H4 (cell line): ENCODE data around the gene KCNMA1. TPM values are rescaled to one million over a fixed set of nuclear protein-coding genes. Genes with fewer than 3 reads are reported as not detected.
A peak's percentile ranks its signal among the peaks of the same experiment; 100 is the strongest.

Source experiments
- DNase-seq: peaks from one replicate; pipeline ENCODE4 v3.0.0-alpha.2; 2015; ENCODE audit warnings: low spot score
- total RNA-seq: library from RNA; depleted of rRNA; stranded (reverse); fragments of >200 nt; shearing (Covaris generic); gene quantifications from 2 replicates; pipeline ENCODE4 v1.2.3, GENCODE V29; 2014

Gene KCNMA1
- total RNA-seq, 1 experiment from 2014 or later = 8.4 TPM

- DNase-seq = no peak
These were observed 647.0 kb downstream of the KCNMA1 start for GRCh38 chr10:76990561-76990960.

GRCh38 chr10:76984559-76985443 lies 652.8 kb downstream of the KCNMA1 start:
- peak; percentile 73 for DNase-seq

GRCh38 chr10:76983624-76984023 lies 654.0 kb downstream of the KCNMA1 start:
- no peak for DNase-seq

GRCh38 chr10:76982671-76983070 lies 654.9 kb downstream of the KCNMA1 start:
- DNase-seq = no peak

- no peak for DNase-seq
These were observed 656.4 kb downstream of the KCNMA1 start for GRCh38 chr10:76981251-76981650.

GRCh38 chr10:76977901-76978300 lies 659.7 kb downstream of the KCNMA1 start:
- no peak for DNase-seq

- no peak for DNase-seq
These were observed 660.6 kb downstream of the KCNMA1 start for GRCh38 chr10:76977046-76977445.

- no peak for DNase-seq
These were observed 661.5 kb downstream of the KCNMA1 start for GRCh38 chr10:76976142-76976541.

GRCh38 chr10:76975126-76975525 lies 662.5 kb downstream of the KCNMA1 start:
- no peak for DNase-seq

GRCh38 chr10:76974017-76974691 lies 663.5 kb downstream of the KCNMA1 start:
- peak; percentile 45 for DNase-seq

- no peak for DNase-seq
These were observed 664.3 kb downstream of the KCNMA1 start for GRCh38 chr10:76973091-76974016.

GRCh38 chr10:76972541-76972940 lies 665.1 kb downstream of the KCNMA1 start:
- DNase-seq = no peak

- no peak for DNase-seq
These were observed 665.9 kb downstream of the KCNMA1 start for GRCh38 chr10:76971547-76972170.

GRCh38 chr10:76970711-76971519 lies 666.7 kb downstream of the KCNMA1 start:
- DNase-seq = no peak

- DNase-seq = no peak
These were observed 668.2 kb downstream of the KCNMA1 start for GRCh38 chr10:76969366-76969948.

GRCh38 chr10:76968483-76968882 lies 669.1 kb downstream of the KCNMA1 start:
- no peak for DNase-seq

GRCh38 chr10:76962851-76963250 lies 674.8 kb downstream of the KCNMA1 start:
- DNase-seq = no peak

- DNase-seq = no peak
These were observed 675.8 kb downstream of the KCNMA1 start for GRCh38 chr10:76961841-76962240.

GRCh38 chr10:76959111-76959510 lies 678.5 kb downstream of the KCNMA1 start:
- DNase-seq = no peak

GRCh38 chr10:76954838-76955237 lies 682.8 kb downstream of the KCNMA1 start:
- no peak for DNase-seq
